ENCODE measurements around the gene NCOA3.

DNA sequence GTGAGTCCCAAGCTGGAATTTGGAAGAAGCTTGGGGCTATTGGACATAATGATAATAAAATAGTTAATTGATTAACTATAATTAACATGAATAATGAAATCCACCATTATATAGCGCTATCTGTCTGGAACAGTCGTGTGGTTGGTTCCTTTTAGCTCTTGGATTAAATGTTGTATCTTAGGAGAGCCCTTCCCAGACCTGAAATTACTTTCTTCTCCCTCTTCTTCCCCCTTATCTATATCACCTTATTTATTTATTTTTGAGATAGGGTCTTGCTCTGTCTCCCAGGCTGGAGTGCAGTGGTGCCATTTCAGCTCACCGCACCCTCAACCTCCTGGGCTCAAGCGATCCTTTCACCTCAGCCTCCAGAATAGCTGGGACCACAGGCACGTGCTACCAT, 64.6 kb downstream of the NCOA3 start:
- TF ChIP-seq, protein P1, sequence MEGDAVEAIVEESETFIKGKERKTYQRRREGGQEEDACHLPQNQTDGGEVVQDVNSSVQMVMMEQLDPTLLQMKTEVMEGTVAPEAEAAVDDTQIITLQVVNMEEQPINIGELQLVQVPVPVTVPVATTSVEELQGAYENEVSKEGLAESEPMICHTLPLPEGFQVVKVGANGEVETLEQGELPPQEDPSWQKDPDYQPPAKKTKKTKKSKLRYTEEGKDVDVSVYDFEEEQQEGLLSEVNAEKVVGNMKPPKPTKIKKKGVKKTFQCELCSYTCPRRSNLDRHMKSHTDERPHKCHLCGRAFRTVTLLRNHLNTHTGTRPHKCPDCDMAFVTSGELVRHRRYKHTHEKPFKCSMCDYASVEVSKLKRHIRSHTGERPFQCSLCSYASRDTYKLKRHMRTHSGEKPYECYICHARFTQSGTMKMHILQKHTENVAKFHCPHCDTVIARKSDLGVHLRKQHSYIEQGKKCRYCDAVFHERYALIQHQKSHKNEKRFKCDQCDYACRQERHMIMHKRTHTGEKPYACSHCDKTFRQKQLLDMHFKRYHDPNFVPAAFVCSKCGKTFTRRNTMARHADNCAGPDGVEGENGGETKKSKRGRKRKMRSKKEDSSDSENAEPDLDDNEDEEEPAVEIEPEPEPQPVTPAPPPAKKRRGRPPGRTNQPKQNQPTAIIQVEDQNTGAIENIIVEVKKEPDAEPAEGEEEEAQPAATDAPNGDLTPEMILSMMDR (IDR thresholded peaks at IDR 0.05), result no peak
- no peak for TF ChIP-seq POLR2AphosphoS5 (IDR thresholded peaks at IDR 0.05)
- no peak for TF ChIP-seq POLR2A (IDR thresholded peaks at IDR 0.05)
